ENCODE data around the gene SLC37A4. TPM values are rescaled to one million over a fixed set of nuclear protein-coding genes. Genes with fewer than 3 reads are reported as not detected.
A peak's percentile ranks its signal among the peaks of the same experiment; 100 is the strongest.

Gene SLC37A4
- total and polyA plus RNA-seq, 2 of the 13 experiments (the other 11 are each of a cell fraction or from before 2014, with no cell fraction given) = 43.0 to 56.1 TPM

DNA sequence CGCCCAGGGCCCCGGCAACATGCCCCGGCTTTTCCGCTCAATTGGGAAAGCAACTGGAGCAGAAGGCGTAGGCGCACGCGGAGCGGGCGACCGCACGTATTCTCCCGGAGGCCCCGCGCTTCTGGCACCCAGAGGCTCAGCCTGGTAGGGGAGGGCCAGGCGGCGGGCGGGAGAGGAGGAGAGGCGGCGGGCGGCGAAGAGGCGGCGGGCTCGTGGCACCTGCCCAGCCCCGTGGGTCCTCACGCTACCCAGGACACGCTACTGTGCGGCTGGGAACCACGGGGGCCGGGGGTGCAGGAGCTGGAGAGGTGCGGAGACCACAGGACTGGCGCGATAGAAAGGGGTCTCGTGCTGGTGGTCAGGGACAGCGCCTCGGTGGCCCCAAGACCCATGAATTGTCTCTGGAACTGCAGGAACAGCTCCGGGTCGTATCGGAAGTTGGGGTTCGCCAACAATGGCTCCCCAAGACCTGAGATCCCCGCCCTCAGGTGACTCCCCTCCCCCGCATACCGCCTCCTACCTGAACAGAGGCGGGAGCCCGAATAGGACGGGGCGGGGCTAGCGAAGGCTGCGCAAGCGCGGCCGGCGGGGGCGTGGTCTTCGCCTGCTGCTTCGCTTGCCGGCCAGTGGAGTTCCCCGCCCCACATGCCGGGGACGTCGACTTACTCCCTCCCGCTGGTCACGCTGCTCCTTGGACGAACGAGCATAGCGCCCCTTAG is at the start of gene SLC37A4 (continued):
- TF ChIP-seq, protein P1, sequence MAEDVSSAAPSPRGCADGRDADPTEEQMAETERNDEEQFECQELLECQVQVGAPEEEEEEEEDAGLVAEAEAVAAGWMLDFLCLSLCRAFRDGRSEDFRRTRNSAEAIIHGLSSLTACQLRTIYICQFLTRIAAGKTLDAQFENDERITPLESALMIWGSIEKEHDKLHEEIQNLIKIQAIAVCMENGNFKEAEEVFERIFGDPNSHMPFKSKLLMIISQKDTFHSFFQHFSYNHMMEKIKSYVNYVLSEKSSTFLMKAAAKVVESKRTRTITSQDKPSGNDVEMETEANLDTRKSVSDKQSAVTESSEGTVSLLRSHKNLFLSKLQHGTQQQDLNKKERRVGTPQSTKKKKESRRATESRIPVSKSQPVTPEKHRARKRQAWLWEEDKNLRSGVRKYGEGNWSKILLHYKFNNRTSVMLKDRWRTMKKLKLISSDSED (CRISPR knock-in tag; IDR thresholded peaks at IDR 0.05) = no peak
- no peak for TF ChIP-seq ZMYM3 (CRISPR knock-in tag; IDR thresholded peaks at IDR 0.05)
- peak; percentile 70; the same call in 1 of the 2 replicates for TF ChIP-seq MEIS2 (CRISPR knock-in tag; IDR thresholded peaks at IDR 0.05)
- TF ChIP-seq ATF3 (CRISPR knock-in tag; IDR thresholded peaks at IDR 0.05) = peak; percentile 36; the same call in 1 of the 2 replicates
- TF ChIP-seq ZNF274 (CRISPR knock-in tag; IDR thresholded peaks at IDR 0.05) = peak; percentile 81
- TF ChIP-seq MTERF4 (CRISPR knock-in tag; IDR thresholded peaks at IDR 0.05) = no peak
- TF ChIP-seq POLR2A (IDR thresholded peaks at IDR 0.05; ENCODE audit: insufficient read depth in 1 of 2, low read depth in 2 of 2, low read length in 2 of 2) = peak; percentile 14 to 83; a peak in 2 of 4 replicates
- peak; percentile 82 for TF ChIP-seq HOXD1 (CRISPR knock-in tag; IDR thresholded peaks at IDR 0.05)
- no peak for TF ChIP-seq U2AF1 (optimal IDR thresholded peaks at IDR 0.05; ENCODE audit: low read depth, low read length)
- peak; percentile 70 for TF ChIP-seq THRA (CRISPR knock-in tag; IDR thresholded peaks at IDR 0.05; ENCODE audit: borderline replicate concordance)
- TF ChIP-seq ELK4 (CRISPR knock-in tag; IDR thresholded peaks at IDR 0.05; ENCODE audit: borderline replicate concordance) = no peak
- TF ChIP-seq, protein P2, sequence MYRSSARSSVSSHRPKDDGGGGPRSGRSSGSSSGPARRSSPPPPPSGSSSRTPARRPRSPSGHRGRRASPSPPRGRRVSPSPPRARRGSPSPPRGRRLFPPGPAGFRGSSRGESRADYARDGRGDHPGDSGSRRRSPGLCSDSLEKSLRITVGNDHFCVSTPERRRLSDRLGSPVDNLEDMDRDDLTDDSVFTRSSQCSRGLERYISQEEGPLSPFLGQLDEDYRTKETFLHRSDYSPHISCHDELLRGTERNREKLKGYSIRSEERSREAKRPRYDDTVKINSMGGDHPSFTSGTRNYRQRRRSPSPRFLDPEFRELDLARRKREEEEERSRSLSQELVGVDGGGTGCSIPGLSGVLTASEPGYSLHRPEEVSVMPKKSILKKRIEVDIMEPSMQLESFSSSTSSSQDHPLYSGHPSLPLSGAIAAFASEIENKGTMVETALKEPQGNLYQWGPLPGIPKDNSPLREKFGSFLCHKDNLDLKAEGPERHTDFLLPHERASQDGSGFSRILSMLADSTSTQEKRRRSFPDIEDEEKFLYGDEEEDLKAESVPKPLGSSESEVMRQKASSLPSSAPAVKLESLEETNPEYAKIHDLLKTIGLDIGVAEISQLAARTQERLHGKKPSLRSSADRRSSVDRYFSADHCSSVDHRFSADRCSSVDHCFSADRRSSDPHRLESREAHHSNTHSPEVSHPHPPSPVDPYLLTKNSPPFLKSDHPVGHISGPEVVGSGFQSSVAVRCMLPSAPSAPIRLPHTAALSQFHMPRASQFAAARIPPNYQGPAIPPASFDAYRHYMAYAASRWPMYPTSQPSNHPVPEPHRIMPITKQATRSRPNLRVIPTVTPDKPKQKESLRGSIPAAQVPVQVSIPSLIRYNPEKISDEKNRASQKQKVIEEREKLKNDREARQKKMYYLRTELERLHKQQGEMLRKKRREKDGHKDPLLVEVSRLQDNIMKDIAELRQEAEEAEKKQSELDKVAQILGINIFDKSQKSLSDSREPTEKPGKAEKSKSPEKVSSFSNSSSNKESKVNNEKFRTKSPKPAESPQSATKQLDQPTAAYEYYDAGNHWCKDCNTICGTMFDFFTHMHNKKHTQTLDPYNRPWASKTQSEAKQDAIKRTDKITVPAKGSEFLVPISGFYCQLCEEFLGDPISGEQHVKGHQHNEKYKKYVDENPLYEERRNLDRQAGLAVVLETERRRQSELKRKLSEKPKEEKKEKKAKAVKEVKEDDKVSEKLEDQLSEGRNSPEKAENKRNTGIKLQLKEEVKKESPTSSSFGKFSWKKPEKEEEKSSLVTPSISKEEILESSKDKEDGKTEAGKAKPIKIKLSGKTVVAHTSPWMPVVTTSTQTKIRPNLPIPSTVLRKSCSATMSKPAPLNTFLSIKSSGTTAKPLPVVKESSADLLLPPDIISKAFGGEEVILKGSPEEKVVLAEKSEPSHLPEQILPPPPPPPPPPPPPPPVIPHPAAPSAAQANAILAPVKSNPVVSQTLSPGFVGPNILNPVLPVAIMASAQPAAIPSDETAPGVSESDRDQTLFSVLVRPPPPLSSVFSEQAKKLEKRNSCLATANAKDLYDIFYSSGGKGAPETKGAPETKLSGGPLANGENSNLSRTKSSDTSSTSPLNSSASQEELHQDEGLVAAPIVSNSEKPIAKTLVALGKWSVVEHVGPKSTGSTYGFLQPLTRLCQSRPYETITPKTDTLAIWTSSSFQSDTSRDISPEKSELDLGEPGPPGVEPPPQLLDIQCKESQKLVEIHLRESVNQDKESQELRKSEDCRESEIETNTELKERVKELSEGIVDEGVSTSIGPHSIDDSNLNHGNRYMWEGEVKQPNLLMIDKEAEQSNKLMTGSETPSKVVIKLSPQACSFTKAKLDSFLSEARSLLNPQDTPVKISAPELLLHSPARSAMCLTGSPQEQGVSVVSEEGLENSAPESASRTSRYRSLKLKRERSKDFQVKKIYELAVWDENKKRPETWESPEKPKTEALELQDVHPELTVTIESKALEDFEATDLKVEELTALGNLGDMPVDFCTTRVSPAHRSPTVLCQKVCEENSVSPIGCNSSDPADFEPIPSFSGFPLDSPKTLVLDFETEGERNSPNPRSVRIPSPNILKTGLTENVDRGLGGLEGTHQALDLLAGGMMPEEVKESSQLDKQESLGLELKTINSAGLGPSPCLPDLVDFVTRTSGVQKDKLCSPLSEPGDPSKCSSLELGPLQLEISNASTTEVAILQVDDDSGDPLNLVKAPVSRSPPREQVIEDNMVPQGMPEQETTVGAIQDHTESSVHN (CRISPR knock-in tag; IDR thresholded peaks at IDR 0.05) = no peak
- TF ChIP-seq NFIB (CRISPR knock-in tag; IDR thresholded peaks at IDR 0.05; ENCODE audit: borderline replicate concordance) = no peak
- peak; percentile 78; the same call in 1 of the 2 replicates for TF ChIP-seq NR2C2 (CRISPR knock-in tag; IDR thresholded peaks at IDR 0.05; ENCODE audit: borderline replicate concordance)
- TF ChIP-seq ZNF589 (CRISPR knock-in tag; conservative IDR thresholded peaks at IDR 0.05) = no peak

All from HepG2 (cell line).